Trophoblast cell (in vitro differentiated cells and primary cell): ENCODE data around the gene NOS1AP.

Experiments
- DNase-seq, 2 donors: peaks; one replicate each; pipeline ENCODE4 v3.0.0-alpha.2; 2016
- H2AFZ ChIP-seq: 2 replicates; pipeline ENCODE4 v1.6.1; 2013; ENCODE audit warnings: low read length, moderate library complexity, mild to moderate bottlenecking; ENCODE audit not compliant: insufficient read depth, poor library complexity
- H2AK5ac ChIP-seq: 2 replicates; pipeline ENCODE4 v1.6.1; 2013; ENCODE audit warnings: mild to moderate bottlenecking, low read length
- H2BK120ac ChIP-seq: 2 replicates; pipeline ENCODE4 v1.6.1; 2013; ENCODE audit warnings: low read length, mild to moderate bottlenecking, moderate library complexity; ENCODE audit not compliant: insufficient read depth, poor library complexity
- H2BK12ac ChIP-seq: 2 replicates; pipeline ENCODE4 v1.6.1; 2013; ENCODE audit warnings: mild to moderate bottlenecking, low read length, moderate library complexity
- H2BK5ac ChIP-seq: 2 replicates; pipeline ENCODE4 v1.6.1; 2013; ENCODE audit warnings: low read length, low read depth, moderate library complexity, mild to moderate bottlenecking; ENCODE audit not compliant: poor library complexity
- H3K14ac ChIP-seq: 2 replicates; pipeline ENCODE4 v1.6.1; 2013; ENCODE audit warnings: mild to moderate bottlenecking, low read length
- H3K18ac ChIP-seq: 2 replicates; pipeline ENCODE4 v1.6.1; 2013; ENCODE audit warnings: mild to moderate bottlenecking, low read length
- H3K23ac ChIP-seq: 2 replicates; pipeline ENCODE4 v1.6.1; 2013; ENCODE audit warnings: low read length
- H3K27ac ChIP-seq: 2 replicates; pipeline ENCODE4 v1.5.1; 2013; ENCODE audit warnings: low read depth, mild to moderate bottlenecking, inconsistent platforms, low read length, moderate library complexity
- H3K27me3 ChIP-seq: 2 replicates; pipeline ENCODE4 v1.6.1; 2013; ENCODE audit warnings: inconsistent platforms, mild to moderate bottlenecking, low read length, moderate library complexity; ENCODE audit not compliant: insufficient read depth
- H3K36me3 ChIP-seq, 2 experiments: 1 replicate in 1 of 2; 2 replicates in 1 of 2; pipeline ENCODE4 v1.6.1; 2013; ENCODE audit warnings: low read length in 2 of 2, mild to moderate bottlenecking in 2 of 2, moderate library complexity in 1 of 2; ENCODE audit not compliant: insufficient read depth in 2 of 2, control insufficient read depth in 1 of 2
- H3K4ac ChIP-seq: 2 replicates; pipeline ENCODE4 v1.6.1; 2013; ENCODE audit warnings: low read depth, mild to moderate bottlenecking, low read length, moderate library complexity
- H3K4me1 ChIP-seq, 2 experiments: 1 replicate in 1 of 2; 2 replicates in 1 of 2; pipeline ENCODE4 v1.6.1; 2013; ENCODE audit warnings: low read length in 2 of 2, mild to moderate bottlenecking in 2 of 2, moderate library complexity in 1 of 2; ENCODE audit not compliant: insufficient read depth in 2 of 2, control insufficient read depth in 1 of 2
- H3K4me2 ChIP-seq: 2 replicates; pipeline ENCODE4 v1.6.1; 2013; ENCODE audit warnings: inconsistent platforms, mild to moderate bottlenecking, low read length, moderate library complexity
- H3K4me3 ChIP-seq: 2 replicates; pipeline ENCODE4 v1.5.1; 2013; ENCODE audit warnings: mild to moderate bottlenecking, low read depth, low read length, inconsistent platforms
- H3K79me1 ChIP-seq: one replicate; pipeline ENCODE4 v1.6.1; 2013; ENCODE audit warnings: low read length
- H3K79me2 ChIP-seq: 2 replicates; pipeline ENCODE4 v1.6.1; 2013; ENCODE audit warnings: low read length, mild to moderate bottlenecking; ENCODE audit not compliant: control insufficient read depth, insufficient read depth, poor library complexity
- H3K9ac ChIP-seq: 2 replicates; pipeline ENCODE4 v1.6.1; 2013; ENCODE audit warnings: mild to moderate bottlenecking, low read length
- H3K9me3 ChIP-seq: 2 replicates; pipeline ENCODE4 v1.6.1; 2013; ENCODE audit warnings: low read depth, mild to moderate bottlenecking, control low read depth, inconsistent platforms, low read length; ENCODE audit not compliant: insufficient read depth
- H4K12ac ChIP-seq: 2 replicates; pipeline ENCODE4 v1.6.1; 2013; ENCODE audit warnings: low read depth, mild to moderate bottlenecking, low read length, moderate library complexity
- H4K8ac ChIP-seq: 2 replicates; pipeline ENCODE4 v1.6.1; 2013; ENCODE audit warnings: low read depth, mild to moderate bottlenecking, low read length, moderate library complexity
- H4K91ac ChIP-seq: one replicate; pipeline ENCODE4 v1.6.1; 2013; ENCODE audit warnings: low read depth, mild to moderate bottlenecking, low read length, moderate library complexity
- WGBS: extraction: QIAGEN DNeasy Blood & Tissue Kit; methylation state at CpG from one replicate; pipeline ENCODE4 v1.1.7; 2013; ENCODE audit warnings: missing lambda C conversion rate; ENCODE audit not compliant: insufficient read length, insufficient coverage; ENCODE audit errors: extremely low coverage; 5-methylcytosine and 5-hydroxymethylcytosine counted together

Gene NOS1AP

GRCh38 chr1:162153374-162153773 lies 83.9 kb downstream of the NOS1AP start:
- H4K8ac ChIP-seq = no peak overlapping the region
- H4K91ac ChIP-seq = no peak overlapping the region
- H3K14ac ChIP-seq = no peak overlapping the region
- H3K9ac ChIP-seq = no peak overlapping the region
- no peak overlapping the region for H2AFZ ChIP-seq
- no peak overlapping the region for H2AK5ac ChIP-seq
- no peak overlapping the region for H2BK120ac ChIP-seq
- H3K79me1 ChIP-seq = peaks cover 10% of the 10 kb centered on the region
- H3K36me3 ChIP-seq = no peaks in the 10 kb centered on the region
- no peak overlapping the region for H2BK5ac ChIP-seq
- H3K4ac ChIP-seq = no peak overlapping the region
- H3K18ac ChIP-seq = no peak overlapping the region
- H2BK12ac ChIP-seq = no peak overlapping the region
- no peaks in the 10 kb centered on the region for H3K79me2 ChIP-seq
- no peak overlapping the region for H3K23ac ChIP-seq
- no peak overlapping the region for H4K12ac ChIP-seq
- H3K4me2 ChIP-seq = no peak overlapping the region
- H3K9me3 ChIP-seq = peaks cover 2% of the 10 kb centered on the region
- H3K27me3 ChIP-seq = no peaks in the 10 kb centered on the region
- H3K4me1 ChIP-seq = peaks cover 13 to 17% of the 10 kb centered on the region in 2 experiments
- no peak for DNase-seq
- no peak overlapping the region for H3K4me3 ChIP-seq
- H3K27ac ChIP-seq = no peak overlapping the region

GRCh38 chr1:162157469-162157868 lies 88.0 kb downstream of the NOS1AP start:
- no peak for DNase-seq
- WGBS = no CpG with 5 or more reads among the region's 1 CpG
- Histone ChIP-seq H2BK5ac (no peak overlapping the region), H3K27me3 (no peaks in the 10 kb centered on the region), H3K79me2 (no peaks in the 10 kb centered on the region), H3K4me3 (no peak overlapping the region), H3K4me2 (no peak overlapping the region), H4K8ac (no peak overlapping the region), H2AK5ac (no peak overlapping the region), H4K91ac (no peak overlapping the region), H3K18ac (no peak overlapping the region), H3K9ac (no peak overlapping the region), H2BK12ac (no peak overlapping the region), H3K4ac (no peak overlapping the region), H3K4me1 (peaks cover 6 to 12% of the 10 kb centered on the region in 2 experiments), H4K12ac (no peak overlapping the region), H3K23ac (no peak overlapping the region), H3K9me3 (no peaks in the 10 kb centered on the region), H3K27ac (no peak overlapping the region), H2BK120ac (no peak overlapping the region), H3K36me3 (no peaks in the 10 kb centered on the region), H2AFZ (no peak overlapping the region), H3K14ac (no peak overlapping the region), H3K79me1 (peaks cover 8% of the 10 kb centered on the region)

GRCh38 chr1:162158624-162159271 lies 89.3 kb downstream of the NOS1AP start:
- Histone ChIP-seq H3K36me3 (no peaks in the 10 kb centered on the region), H3K9ac (no peak overlapping the region), H2AFZ (no peak overlapping the region), H2BK120ac (no peak overlapping the region), H3K4me3 (no peak overlapping the region), H2BK12ac (no peak overlapping the region), H2AK5ac (no peak overlapping the region), H3K79me2 (no peaks in the 10 kb centered on the region), H3K14ac (no peak overlapping the region), H4K8ac (no peak overlapping the region), H3K79me1 (peaks cover 8% of the 10 kb centered on the region), H3K9me3 (no peaks in the 10 kb centered on the region), H4K91ac (no peak overlapping the region), H4K12ac (no peak overlapping the region), H3K4me1 (peaks cover 4 to 10% of the 10 kb centered on the region in 2 experiments), H3K27ac (no peak overlapping the region), H3K4ac (no peak overlapping the region), H2BK5ac (no peak overlapping the region), H3K18ac (no peak overlapping the region), H3K4me2 (no peak overlapping the region), H3K27me3 (no peaks in the 10 kb centered on the region), H3K23ac (no peak overlapping the region)
- no peak for DNase-seq
- WGBS = no CpG with 5 or more reads among the region's 5 CpGs

GRCh38 chr1:162159515-162159914 lies 90.0 kb downstream of the NOS1AP start:
- Histone ChIP-seq H4K8ac (no peak overlapping the region), H3K79me2 (no peaks in the 10 kb centered on the region), H3K36me3 (no peaks in the 10 kb centered on the region), H3K23ac (no peak overlapping the region), H2BK12ac (no peak overlapping the region), H3K27me3 (no peaks in the 10 kb centered on the region), H3K14ac (no peak overlapping the region), H3K79me1 (peaks cover 5% of the 10 kb centered on the region), H2AK5ac (no peak overlapping the region), H2BK120ac (no peak overlapping the region), H4K91ac (no peak overlapping the region), H3K9me3 (no peaks in the 10 kb centered on the region), H4K12ac (no peak overlapping the region), H3K4me3 (no peak overlapping the region), H3K9ac (no peak overlapping the region), H3K4me1 (peaks cover 6 to 12% of the 10 kb centered on the region in 2 experiments), H3K4ac (no peak overlapping the region), H3K4me2 (no peak overlapping the region), H3K18ac (no peak overlapping the region), H2BK5ac (no peak overlapping the region), H3K27ac (no peak overlapping the region), H2AFZ (no peak overlapping the region)
- DNase-seq = no peak
- WGBS = no CpG with 5 or more reads among the region's 2 CpGs
